ENCODE results near the gene EMILIN3. TPM values are rescaled to one million over a fixed set of nuclear protein-coding genes. Genes with fewer than 3 reads are reported as not detected.

The EMILIN3 gene
- total and polyA plus RNA-seq, 2 donors (not counting 3 experiments of a cell fraction or from before 2014, with no cell fraction given) = 0.15 TPM; not detected in 1

DNA sequence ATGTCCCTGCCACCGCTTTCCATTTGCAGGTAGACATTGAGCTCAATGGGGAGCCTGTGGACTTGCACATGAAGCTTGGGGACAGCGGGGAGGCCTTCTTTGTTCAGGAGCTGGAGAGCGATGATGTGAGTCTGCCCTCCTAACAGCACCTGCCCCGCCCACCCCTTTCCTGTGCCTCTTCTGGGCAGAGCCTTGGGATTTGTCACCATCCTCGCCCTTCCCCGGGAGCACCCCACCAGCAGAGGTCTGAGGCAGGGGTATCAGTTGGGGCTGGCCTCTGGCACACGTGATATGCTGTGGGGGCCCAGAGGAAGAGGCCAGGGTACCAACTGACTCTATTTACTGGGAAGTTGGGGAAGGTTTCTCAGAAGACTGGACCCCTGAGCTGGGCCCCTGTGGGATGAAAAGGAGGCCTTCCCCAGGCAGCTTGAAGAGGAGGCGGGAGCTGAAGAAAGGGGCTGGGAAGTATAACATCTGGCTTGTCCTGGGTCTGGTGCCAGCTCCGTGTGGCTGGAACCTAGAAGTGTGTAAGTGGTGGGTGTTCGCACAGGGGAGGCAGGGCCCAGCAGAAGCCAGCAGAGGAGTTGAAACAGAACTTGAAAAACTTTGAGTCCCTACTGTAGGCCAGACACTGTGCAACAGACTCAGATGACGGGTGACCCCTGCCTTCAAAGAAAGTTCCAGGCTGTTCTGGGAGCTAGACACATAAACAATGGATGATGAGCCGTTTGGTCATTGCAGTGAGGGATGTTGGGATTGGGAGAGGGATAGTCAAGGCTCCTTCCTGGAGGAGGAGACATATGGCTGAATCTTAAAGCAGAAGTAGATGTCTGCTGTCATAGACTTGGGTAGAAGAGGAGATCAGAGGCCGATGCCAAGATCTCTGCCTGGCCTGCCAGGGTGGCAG, 18.8 kb downstream of the EMILIN3 start:
- intact Hi-C loops (cut with micrococcal nuclease) = no loop called here

More for the DNA sequence above, 18.8 kb downstream of the EMILIN3 start:
- TF ChIP-seq JUN (IDR thresholded peaks at IDR 0.05; ENCODE audit: borderline replicate concordance, insufficient read depth, insufficient read length, low read depth) (no peak), POLR2AphosphoS5 (IDR thresholded peaks at IDR 0.05; ENCODE audit: insufficient read depth, low read depth, low read length) (no peak), GATA2 (IDR thresholded peaks at IDR 0.05; ENCODE audit: insufficient read depth, insufficient read length, low read depth, low read length) (no peak), FOS (IDR thresholded peaks at IDR 0.05; ENCODE audit: borderline replicate concordance, insufficient read depth, low read length) (no peak), MYC (IDR thresholded peaks at IDR 0.05; ENCODE audit: low read depth, low read length) (no peak), POLR2A (IDR thresholded peaks at IDR 0.05; ENCODE audit: low read depth, low read length) (no peak), EZH2 (IDR thresholded peaks at IDR 0.05; ENCODE audit: borderline replicate concordance, low read depth, low read length, severe bottlenecking) (no peak)
- TF ChIP-seq, protein P1, sequence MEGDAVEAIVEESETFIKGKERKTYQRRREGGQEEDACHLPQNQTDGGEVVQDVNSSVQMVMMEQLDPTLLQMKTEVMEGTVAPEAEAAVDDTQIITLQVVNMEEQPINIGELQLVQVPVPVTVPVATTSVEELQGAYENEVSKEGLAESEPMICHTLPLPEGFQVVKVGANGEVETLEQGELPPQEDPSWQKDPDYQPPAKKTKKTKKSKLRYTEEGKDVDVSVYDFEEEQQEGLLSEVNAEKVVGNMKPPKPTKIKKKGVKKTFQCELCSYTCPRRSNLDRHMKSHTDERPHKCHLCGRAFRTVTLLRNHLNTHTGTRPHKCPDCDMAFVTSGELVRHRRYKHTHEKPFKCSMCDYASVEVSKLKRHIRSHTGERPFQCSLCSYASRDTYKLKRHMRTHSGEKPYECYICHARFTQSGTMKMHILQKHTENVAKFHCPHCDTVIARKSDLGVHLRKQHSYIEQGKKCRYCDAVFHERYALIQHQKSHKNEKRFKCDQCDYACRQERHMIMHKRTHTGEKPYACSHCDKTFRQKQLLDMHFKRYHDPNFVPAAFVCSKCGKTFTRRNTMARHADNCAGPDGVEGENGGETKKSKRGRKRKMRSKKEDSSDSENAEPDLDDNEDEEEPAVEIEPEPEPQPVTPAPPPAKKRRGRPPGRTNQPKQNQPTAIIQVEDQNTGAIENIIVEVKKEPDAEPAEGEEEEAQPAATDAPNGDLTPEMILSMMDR (IDR thresholded peaks at IDR 0.05; ENCODE audit: extremely low read depth in 1 of 2, insufficient read depth in 1 of 2, low read depth in 1 of 2, low read length in 2 of 2) = no peak
- TF ChIP-seq, protein P2, sequence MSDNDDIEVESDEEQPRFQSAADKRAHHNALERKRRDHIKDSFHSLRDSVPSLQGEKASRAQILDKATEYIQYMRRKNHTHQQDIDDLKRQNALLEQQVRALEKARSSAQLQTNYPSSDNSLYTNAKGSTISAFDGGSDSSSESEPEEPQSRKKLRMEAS (IDR thresholded peaks at IDR 0.05; ENCODE audit: insufficient read depth, insufficient read length) = no peak
- Histone ChIP-seq H3K79me2 (ENCODE audit: control insufficient read depth, insufficient read depth, low read length) (no peaks in the 10 kb centered on the region), H3K9me1 (replicated peaks; ENCODE audit: control insufficient read depth, extremely low read depth, insufficient read depth, low read length) (no peaks in the 10 kb centered on the region), H3K4me1 (ENCODE audit: control insufficient read depth, extremely low read depth, insufficient read depth, low read length) (no peaks in the 10 kb centered on the region), H3K9me3 (replicated peaks; ENCODE audit: control insufficient read depth, insufficient read depth, low read length) (no peaks in the 10 kb centered on the region), H3K4me2 (ENCODE audit: insufficient read depth, low read length) (no peak overlapping the region), H4K20me1 (replicated peaks; ENCODE audit: control insufficient read depth, extremely low read depth, insufficient read depth, low read length) (no peaks in the 10 kb centered on the region), H3K4me3 (replicated peaks in 1 of 3; ENCODE audit: insufficient read depth in 1 of 3, low read depth in 1 of 3, low read length in 3 of 3) (no peak overlapping the region), H3K27ac (ENCODE audit: insufficient read depth, low read depth, low read length) (no peak overlapping the region), H2AFZ (ENCODE audit: low read depth, low read length) (no peak overlapping the region), H3K27me3 (ENCODE audit: control insufficient read depth in 2 of 2, insufficient read depth in 2 of 2, low read length in 2 of 2) (no peaks in the 10 kb centered on the region), H3K9ac (replicated peaks; ENCODE audit: extremely low read depth, insufficient read depth, low read length) (no peak overlapping the region), H3K36me3 (ENCODE audit: control insufficient read depth in 2 of 2, extremely low read depth in 1 of 2, insufficient read depth in 2 of 2, low read length in 2 of 2) (no peaks in the 10 kb centered on the region)
- CTCF ChIA-PET = interaction anchor here (1.7 to 3.4 kb wide), 2 partner anchors 8 to 175 kb away, joined by 5 to 19 read pairs; partner anchors contain the start of gene LPIN3
- DNase-seq (ENCODE audit: low read depth, low spot score) (no peak), FAIRE-seq (no peak)
- BruUV-seq (replicated peaks) = no TSS peak
- dilution Hi-C loops (cut with MboI; ENCODE audit: extremely low pct_ligation_motif_present, low sequenced_read_pairs) = no loop called here
- POLR2A ChIA-PET = no interaction called here
